Measurements from ENCODE around the gene CCDC187. TPM values are rescaled to one million over a fixed set of nuclear protein-coding genes. Genes with fewer than 3 reads are reported as not detected.

Gene CCDC187
- total and polyA plus RNA-seq, 2 of the 8 experiments (the other 6 are each of a cell fraction or from before 2014, with no cell fraction given): 0.02 TPM; not detected in 1

- Histone ChIP-seq H4K5ac (ENCODE audit: insufficient read length, low read depth, low read length) (no peak overlapping the region), H3K23ac (ENCODE audit: insufficient read length) (no peak overlapping the region), H2BK20ac (ENCODE audit: low read length) (no peak overlapping the region), H2BK15ac (ENCODE audit: low read length) (no peak overlapping the region), H2BK5ac (ENCODE audit: low read depth, low read length) (no peak overlapping the region), H3K27me3 (replicated peaks in 1 of 4; ENCODE audit: control insufficient read depth in 3 of 4, extremely low read depth in 1 of 4, insufficient read depth in 3 of 4, low read length in 3 of 4) (no peaks in the 10 kb centered on the region), H3K9ac (replicated peaks in 1 of 4; ENCODE audit: extremely low read depth in 1 of 4, low read depth in 3 of 4, low read length in 3 of 4) (no peak overlapping the region), H3K56ac (replicated peaks; ENCODE audit: insufficient read length, low read depth, low read length) (no peak overlapping the region), H2BK120ac (replicated peaks; ENCODE audit: low read depth, low read length) (no peak overlapping the region), H3K18ac (ENCODE audit: extremely low read depth, low read length) (no peak overlapping the region), H3K79me2 (ENCODE audit: control insufficient read depth in 1 of 2, insufficient read depth in 2 of 2, low read length in 2 of 2) (no peaks in the 10 kb centered on the region), H3K14ac (ENCODE audit: insufficient read length) (no peak overlapping the region), H3K23me2 (ENCODE audit: low read depth, low read length) (peaks cover 4% of the 10 kb centered on the region; the same call in 1 of the 2 replicates), H3K4ac (replicated peaks; ENCODE audit: insufficient read length, low read depth, low read length) (no peak overlapping the region), H3K9me3 (ENCODE audit: insufficient read depth in 2 of 2, low read depth in 1 of 2, low read length in 1 of 2) (no peaks in the 10 kb centered on the region), H4K20me1 (replicated peaks in 1 of 2; ENCODE audit: control insufficient read depth in 1 of 2, insufficient read depth in 2 of 2, low read length in 2 of 2) (peaks cover 0 to 8% of the 10 kb centered on the region in 2 experiments), H3K27ac (ENCODE audit: low read depth, low read length) (no peak overlapping the region), H3K36me3 (ENCODE audit: control insufficient read depth in 2 of 4, insufficient read depth in 4 of 4, low read length in 3 of 4) (no peaks in the 10 kb centered on the region), H4K91ac (replicated peaks; ENCODE audit: insufficient read length, low read length) (no peak overlapping the region), H3K4me2 (ENCODE audit: insufficient read depth in 1 of 2, low read depth in 2 of 2, low read length in 2 of 2) (no peak overlapping the region), H2BK12ac (ENCODE audit: low read depth, low read length) (no peak overlapping the region), H3K4me1 (replicated peaks in 1 of 4; ENCODE audit: control insufficient read depth in 3 of 4, insufficient read depth in 4 of 4, low read length in 3 of 4) (peaks cover 0 to 19% (median 10%) of the 10 kb centered on the region in 4 experiments; a peak in 6 of 7 replicates), H2AK5ac (ENCODE audit: low read depth, low read length) (no peak overlapping the region), H2AFZ (ENCODE audit: low read length) (no peak overlapping the region), H4K8ac (ENCODE audit: extremely low read depth, insufficient read depth, low read length) (no peak overlapping the region), H3K79me1 (ENCODE audit: low read depth, low read length) (0 out of 2 replicates have a peak, but pooled peaks cover 2% of the 10 kb centered on the region), H3K4me3 (ENCODE audit: extremely low read depth in 1 of 4, insufficient read depth in 2 of 4, low read depth in 3 of 4, low read length in 4 of 4) (no peak overlapping the region)
- POLR2A ChIA-PET (ENCODE audit: partially characterized antibody): interaction anchor here (0.9 to 2.8 kb wide), 3 partner anchors 10 to 31 kb away, joined by 3 to 7 read pairs (median 4); partner anchors contain the start of gene DNLZ
- CTCF ChIA-PET (ENCODE audit: partially characterized antibody): no interaction called here
- 0 out of 2 replicates have a peak, but pooled peaks have one; percentile 45 for TF ChIP-seq GABPA (IDR thresholded peaks at IDR 0.05; ENCODE audit: borderline replicate concordance, insufficient read depth, low read length)
- TF ChIP-seq SAP30 (IDR thresholded peaks at IDR 0.05; ENCODE audit: insufficient read depth, insufficient replicate concordance, low read length): no peak
- no peak for FAIRE-seq
- 93% methylated on average over 39 of the region's 46 CpGs; no CpG with 5 or more reads in 1 of the 2 experiments for WGBS, 2 experiments (ENCODE audit: extremely low coverage in 1 of 2, insufficient coverage in 1 of 2, insufficient read length in 1 of 2, insufficient replicate concordance in 2 of 2, low coverage in 1 of 2, low lambda C conversion rate in 2 of 2, missing lambda C conversion rate in 1 of 2)
- no peak for DNase-seq (ENCODE audit: low read depth in 1 of 2, low spot score in 2 of 2)
These were observed 27.9 kb upstream of the CCDC187 start for GRCh38 chr9:136331556-136332481.
